ENCODE measurements around the gene PCDH15. TPM values are rescaled to one million over a fixed set of nuclear protein-coding genes. Genes with fewer than 3 reads are reported as not detected.

PCDH15 gene
- total RNA-seq, 1 donor from 2014 or later, result 0.52 TPM

GRCh38 chr10:53754596-53755250, 1046.3 kb downstream of the PCDH15 start:
- no peak overlapping the region for H3K27ac ChIP-seq (ENCODE audit: low read depth, low read length)
- H3K36me3 ChIP-seq (ENCODE audit: control insufficient read depth in 3 of 3, insufficient read depth in 3 of 3, low read length in 3 of 3), result no peaks in the 10 kb centered on the region
- no peaks in the 10 kb centered on the region for H3K4me1 ChIP-seq (ENCODE audit: control insufficient read depth in 3 of 3, insufficient read depth in 3 of 3, low read length in 3 of 3)
- no peak overlapping the region for H3K9ac ChIP-seq (ENCODE audit: low read depth in 1 of 3, low read length in 3 of 3)
- no peaks in the 10 kb centered on the region for H3K27me3 ChIP-seq (ENCODE audit: control insufficient read depth in 3 of 3, insufficient read depth in 3 of 3, low read length in 3 of 3)
- H3K4me3 ChIP-seq (ENCODE audit: low read length in 3 of 3), result no peak overlapping the region
- no peaks in the 10 kb centered on the region for H3K9me3 ChIP-seq (ENCODE audit: control insufficient read depth in 3 of 3, low read length in 3 of 3)

Small RNAs within 50 kb of the gene (small RNA-seq; reads per million reads assigned to genes)
- gene AL365496.1, result not detected
- 0.07 reads per million for gene MIR548F1
- not detected for gene RNU6-687P

All from skeletal muscle tissue (tissue), 5 donors.